ENCODE data around the gene USP3. TPM values are rescaled to one million over a fixed set of nuclear protein-coding genes. Genes with fewer than 3 reads are reported as not detected.
A peak's percentile ranks its signal among the peaks of the same experiment; 100 is the strongest.

Gene USP3
- total and polyA plus RNA-seq, 10 of the 15 experiments (the other 5 are each of a cell fraction or from before 2014, with no cell fraction given), result 23.8 to 64.5 (median 50.3) TPM

- intact Hi-C loops (cut with micrococcal nuclease; ENCODE audit: unreplicated experiment), result no loop called here
- Histone ChIP-seq H2AFZ (ENCODE audit: control insufficient read depth, low read depth, low read length) (no peak overlapping the region), H3K79me2 (ENCODE audit: control insufficient read depth, insufficient read depth, low read length) (no peaks in the 10 kb centered on the region), H3K27me3 (replicated peaks in 1 of 2; ENCODE audit: control insufficient read depth in 2 of 2, insufficient read depth in 2 of 2, low read length in 1 of 2) (no peaks in the 10 kb centered on the region), H3K27ac (ENCODE audit: control insufficient read depth, insufficient read depth) (no peak overlapping the region), H4K20me1 (ENCODE audit: control insufficient read depth, insufficient read depth) (no peaks in the 10 kb centered on the region), H3K9ac (ENCODE audit: control insufficient read depth, insufficient read depth, low read length) (no peak overlapping the region), H3K36me3 (ENCODE audit: control insufficient read depth in 2 of 2, insufficient read depth in 2 of 2, low read length in 1 of 2) (no peaks in the 10 kb centered on the region), H3K4me3 (no peak overlapping the region), H3K9me3 (replicated peaks; ENCODE audit: control insufficient read depth, insufficient read depth, low read length) (no peaks in the 10 kb centered on the region; the same call in 2 of the 3 replicates), H3K4me2 (ENCODE audit: control insufficient read depth, insufficient read depth) (no peak overlapping the region), H3K4me1 (ENCODE audit: control insufficient read depth, insufficient read depth, low read length) (peaks cover 61% of the 10 kb centered on the region)
- no TSS peak for BruUV-seq (replicated peaks)
- ChIA-PET RAD21 (ENCODE audit: unreplicated experiment) (interaction anchor here (1.9 to 7.6 kb wide), 5 partner anchors 10 to 103 kb away, joined by 6 to 123 read pairs (median 32); partner anchors contain the start of genes FBXL22 and USP3), POLR2A (no interaction called here), CTCF (interaction anchor here (5.8 kb wide), 1 partner anchor 11 kb away, joined by 47 read pairs; no protein-coding TSS in a partner anchor), SMC1A (ENCODE audit: uncharacterized antibody, unreplicated experiment) (interaction anchor here (4.8 to 7.6 kb wide), 3 partner anchors 10 to 20 kb away, joined by 65 to 120 read pairs (median 104); partner anchors contain the start of gene USP3)
- peak; percentile 83 for TF ChIP-seq RUNX3 (IDR thresholded peaks at IDR 0.05; ENCODE audit: low read length)
- TF ChIP-seq ATF7 (IDR thresholded peaks at IDR 0.05; ENCODE audit: low read depth), result 0 out of 2 replicates have a peak, but pooled peaks have one; percentile 10
- no peak for TF ChIP-seq SMAD5 (IDR thresholded peaks at IDR 0.05; ENCODE audit: low read depth)
- peak; percentile 46 for TF ChIP-seq JUNB (IDR thresholded peaks at IDR 0.05)
- peak; percentile 11 for ATAC-seq
- DNase-seq (ENCODE audit: low read depth, low spot score), result no peak
- 67% methylated on average over 4 of the region's 4 CpGs for WGBS (ENCODE audit: insufficient coverage, insufficient replicate concordance, low lambda C conversion rate, missing lambda C conversion rate)
- in situ Hi-C loops (cut with MboI), result loop anchor here (25.0 kb wide), 1 partner anchor 1393 kb away; no protein-coding TSS in a partner anchor
- no peak for FAIRE-seq
Observed at GRCh38 chr15:63494408-63494807, 10.0 kb upstream of the USP3 start.

GRCh38 chr15:63495343-63495742, 9.1 kb upstream of the USP3 start:
- Histone ChIP-seq H3K79me2 (ENCODE audit: control insufficient read depth, insufficient read depth, low read length) (no peaks in the 10 kb centered on the region), H2AFZ (ENCODE audit: control insufficient read depth, low read depth, low read length) (no peak overlapping the region), H3K4me1 (ENCODE audit: control insufficient read depth, insufficient read depth, low read length) (peaks cover 60% of the 10 kb centered on the region), H3K4me3 (no peak overlapping the region), H3K9me3 (replicated peaks; ENCODE audit: control insufficient read depth, insufficient read depth, low read length) (no peaks in the 10 kb centered on the region; the same call in 2 of the 3 replicates), H3K27ac (ENCODE audit: control insufficient read depth, insufficient read depth) (no peak overlapping the region), H3K9ac (ENCODE audit: control insufficient read depth, insufficient read depth, low read length) (no peak overlapping the region), H3K4me2 (ENCODE audit: control insufficient read depth, insufficient read depth) (no peak overlapping the region), H3K27me3 (replicated peaks in 1 of 2; ENCODE audit: control insufficient read depth in 2 of 2, insufficient read depth in 2 of 2, low read length in 1 of 2) (no peaks in the 10 kb centered on the region), H3K36me3 (ENCODE audit: control insufficient read depth in 2 of 2, insufficient read depth in 2 of 2, low read length in 1 of 2) (no peaks in the 10 kb centered on the region), H4K20me1 (ENCODE audit: control insufficient read depth, insufficient read depth) (no peaks in the 10 kb centered on the region)
- intact Hi-C loops (cut with micrococcal nuclease; ENCODE audit: unreplicated experiment), result no loop called here
- in situ Hi-C loops (cut with MboI), result loop anchor here (25.0 kb wide), 1 partner anchor 1392 kb away; no protein-coding TSS in a partner anchor
- ChIA-PET CTCF (interaction anchor here (0.7 to 5.8 kb wide), 6 partner anchors 8 to 79 kb away, joined by 3 to 47 read pairs (median 19); no protein-coding TSS in a partner anchor), RAD21 (ENCODE audit: unreplicated experiment) (interaction anchor here (2.1 to 5.2 kb wide), 8 partner anchors 7 to 102 kb away, joined by 7 to 59 read pairs (median 31); partner anchors contain the start of gene FBXL22), POLR2A (interaction anchor here (0.6 to 5.2 kb wide), 9 partner anchors 7 to 156 kb away, joined by 3 to 56 read pairs (median 11); no protein-coding TSS in a partner anchor), SMC1A (ENCODE audit: uncharacterized antibody, unreplicated experiment) (interaction anchor here (0.8 to 7.2 kb wide), 15 partner anchors 7 to 104 kb away, joined by 3 to 104 read pairs (median 12); partner anchors contain the start of gene USP3)
- FAIRE-seq (no peak), DNase-seq (ENCODE audit: low read depth, low spot score) (no peak), ATAC-seq (no peak)
- WGBS (ENCODE audit: insufficient coverage, insufficient replicate concordance, low lambda C conversion rate, missing lambda C conversion rate), result 94% methylated on average over 1 of the region's 1 CpG
- TF ChIP-seq ZBTB11 (CRISPR knock-in tag; IDR thresholded peaks at IDR 0.05) (no peak), HDAC2 (IDR thresholded peaks at IDR 0.05) (no peak)
- BruUV-seq (replicated peaks), result no TSS peak
